Muscle layer of colon (tissue), 2 donors: ENCODE results near the gene AKAP13.

ENCODE experiments used
- H3K27ac ChIP-seq: one replicate; pipeline ENCODE4 v1.7.0; 2013; ENCODE audit warnings: low read depth, mild to moderate bottlenecking, low read length, moderate library complexity
- H3K27me3 ChIP-seq, 2 donors: one replicate each; pipeline ENCODE4 v1.7.0; 2013; ENCODE audit warnings: low read length in 2 of 2, mild to moderate bottlenecking in 2 of 2; ENCODE audit not compliant: insufficient read depth in 2 of 2, control insufficient read depth in 1 of 2
- H3K36me3 ChIP-seq: one replicate; pipeline ENCODE4 v1.7.0; 2013; ENCODE audit warnings: mild to moderate bottlenecking, low read length; ENCODE audit not compliant: insufficient read depth
- H3K4me1 ChIP-seq: one replicate; pipeline ENCODE4 v1.7.0; 2013; ENCODE audit warnings: mild to moderate bottlenecking, low read length; ENCODE audit not compliant: insufficient read depth
- H3K4me3 ChIP-seq, 2 donors: one replicate each; pipeline ENCODE4 v1.7.0; 2013; ENCODE audit warnings: low read length in 2 of 2, low read depth in 1 of 2, mild to moderate bottlenecking in 1 of 2, moderate library complexity in 1 of 2
- H3K9ac ChIP-seq: one replicate; pipeline ENCODE4 v1.7.0; 2013; ENCODE audit warnings: low read length
- H3K9me3 ChIP-seq: one replicate; pipeline ENCODE4 v1.7.0; 2013; ENCODE audit warnings: mild to moderate bottlenecking, low read length
- donor health status: abdominal sarcoma.
- donor health status: Adenocarcinoma of cecum.

The AKAP13 gene

DNA sequence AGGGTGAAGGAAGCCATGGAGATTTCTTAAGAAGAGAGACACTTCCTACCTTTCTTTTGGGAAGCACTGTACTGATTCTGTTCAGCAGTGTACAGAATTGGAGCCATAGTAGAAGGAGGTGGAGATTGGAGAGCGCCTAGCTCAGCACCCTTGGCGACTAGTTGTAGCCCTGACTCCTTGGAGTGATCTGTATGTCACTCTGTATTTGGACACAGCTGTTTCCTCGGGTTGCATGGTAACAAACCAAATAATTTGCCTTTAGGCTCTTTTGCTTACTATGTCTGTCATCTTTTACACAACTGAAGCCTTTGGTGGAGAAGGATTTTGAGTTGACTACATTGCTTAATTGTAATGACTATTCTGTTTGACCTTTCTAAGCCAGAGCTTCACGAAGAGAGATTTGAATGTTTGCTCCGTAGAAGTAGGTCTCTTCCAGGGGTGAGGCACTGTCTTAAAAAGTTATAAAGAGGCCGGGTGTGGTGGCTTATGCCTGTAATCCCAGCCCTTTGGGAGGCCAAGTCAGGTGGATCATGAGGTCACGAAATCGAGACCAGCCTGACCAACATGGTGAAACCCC, 77.1 kb downstream of the AKAP13 start:
- Histone ChIP-seq H3K4me1 (peaks cover 12% of the 10 kb centered on the region), H3K4me3 (no peak overlapping the region), H3K36me3 (no peaks in the 10 kb centered on the region), H3K9ac (no peak overlapping the region), H3K27me3 (no peaks in the 10 kb centered on the region), H3K9me3 (no peaks in the 10 kb centered on the region), H3K27ac (no peak overlapping the region)

DNA sequence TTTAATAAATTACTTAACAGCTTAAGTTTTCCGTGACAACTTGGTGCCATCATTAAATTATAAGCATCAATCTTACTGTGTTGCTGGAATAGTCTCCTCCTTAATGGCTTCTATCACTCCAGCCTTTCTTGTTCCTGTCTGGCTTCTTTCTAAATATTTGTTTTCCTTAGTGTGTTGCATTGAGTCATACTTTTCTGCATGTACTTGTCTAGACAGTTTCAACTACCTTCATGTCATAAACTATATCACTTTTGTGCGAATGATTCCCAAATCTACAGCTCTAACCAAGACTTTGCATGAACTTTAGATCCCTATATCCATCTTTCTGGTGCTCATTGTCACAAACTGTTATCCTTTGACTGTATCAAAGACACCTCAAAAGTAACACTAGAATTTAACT, 78.4 kb downstream of the AKAP13 start:
- no peak overlapping the region for H3K4me3 ChIP-seq
- H3K36me3 ChIP-seq, result no peaks in the 10 kb centered on the region
- no peaks in the 10 kb centered on the region for H3K27me3 ChIP-seq
- H3K9me3 ChIP-seq, result no peaks in the 10 kb centered on the region
- H3K27ac ChIP-seq, result no peak overlapping the region
- no peak overlapping the region for H3K9ac ChIP-seq
- H3K4me1 ChIP-seq, result peaks cover 12% of the 10 kb centered on the region

DNA sequence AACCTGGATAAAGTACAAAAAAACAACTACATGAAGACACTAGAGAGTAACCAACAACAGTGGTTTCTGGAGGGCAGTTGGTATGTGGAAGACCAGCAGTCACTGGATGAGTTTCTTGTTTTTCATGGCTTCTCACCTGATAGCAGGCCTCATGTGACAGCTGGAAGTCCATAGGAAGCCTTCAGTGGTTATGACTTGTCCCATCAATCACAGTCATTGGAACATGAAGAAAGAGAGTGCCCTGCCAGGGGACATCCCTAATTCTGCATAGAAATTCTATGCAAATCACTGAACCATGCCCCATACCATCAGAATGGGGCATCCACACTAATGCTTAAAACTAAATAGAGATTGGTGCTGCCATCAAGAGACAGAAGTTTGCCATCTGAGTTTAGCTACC, 81.6 kb downstream of the AKAP13 start:
- Histone ChIP-seq H3K4me1 (peaks cover 6% of the 10 kb centered on the region), H3K27ac (no peak overlapping the region), H3K36me3 (no peaks in the 10 kb centered on the region), H3K4me3 (no peak overlapping the region), H3K27me3 (no peaks in the 10 kb centered on the region), H3K9ac (no peak overlapping the region), H3K9me3 (no peaks in the 10 kb centered on the region)

DNA sequence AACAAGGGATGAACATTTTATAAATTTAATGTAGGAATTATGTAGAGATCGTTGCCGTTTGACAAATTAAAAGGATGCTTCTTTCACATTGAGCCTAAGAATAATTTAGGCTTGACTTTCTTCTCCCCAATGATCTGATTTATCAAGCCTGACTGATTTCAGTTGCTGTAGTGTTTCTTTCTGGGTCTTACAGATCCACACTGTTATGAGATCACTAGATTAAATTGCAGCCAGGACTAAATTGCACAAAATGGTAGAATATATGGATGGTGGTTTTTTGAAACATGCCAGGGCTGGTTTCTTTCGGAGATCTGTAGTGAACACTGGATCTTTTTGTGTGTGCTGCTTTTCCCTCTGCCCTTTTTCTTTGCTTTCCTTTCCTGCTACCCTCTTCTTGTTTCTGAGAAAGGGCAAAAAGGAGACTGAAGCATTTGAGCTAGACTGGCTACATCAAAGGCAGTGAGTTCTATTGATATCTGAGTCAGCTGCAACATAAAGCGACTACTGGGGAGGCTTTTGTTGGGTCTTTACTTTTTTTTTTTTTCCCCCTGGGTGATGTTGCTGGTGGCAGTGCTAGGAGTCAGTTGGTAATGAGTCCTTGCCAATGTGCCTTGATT, 83.0 kb downstream of the AKAP13 start:
- Histone ChIP-seq H3K9ac (no peak overlapping the region), H3K4me3 (no peak overlapping the region), H3K4me1 (no peaks in the 10 kb centered on the region), H3K27ac (no peak overlapping the region), H3K27me3 (no peaks in the 10 kb centered on the region), H3K36me3 (no peaks in the 10 kb centered on the region), H3K9me3 (no peaks in the 10 kb centered on the region)

DNA sequence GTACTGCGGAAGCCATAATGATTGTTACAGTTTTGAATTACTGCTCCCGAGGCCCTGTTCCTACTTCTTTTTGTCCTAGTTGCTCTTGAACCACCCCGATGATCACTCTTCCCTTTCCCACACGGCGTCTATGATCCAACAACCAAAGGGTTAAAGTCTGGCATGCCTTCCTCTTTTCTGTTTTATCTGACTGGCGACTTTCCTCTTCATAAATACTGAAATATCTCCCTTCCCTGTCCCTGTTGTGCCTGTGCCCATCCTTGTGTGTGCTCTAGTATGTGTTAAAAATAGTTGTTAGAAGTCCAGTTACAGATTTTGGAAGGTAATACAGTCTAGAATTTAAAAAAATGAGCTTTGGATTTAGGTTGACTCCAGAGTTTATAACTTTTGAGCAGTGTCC, 83.6 kb downstream of the AKAP13 start:
- Histone ChIP-seq H3K9ac (no peak overlapping the region), H3K36me3 (no peaks in the 10 kb centered on the region), H3K4me1 (no peaks in the 10 kb centered on the region), H3K9me3 (no peaks in the 10 kb centered on the region), H3K27ac (no peak overlapping the region), H3K27me3 (no peaks in the 10 kb centered on the region), H3K4me3 (no peak overlapping the region)

DNA sequence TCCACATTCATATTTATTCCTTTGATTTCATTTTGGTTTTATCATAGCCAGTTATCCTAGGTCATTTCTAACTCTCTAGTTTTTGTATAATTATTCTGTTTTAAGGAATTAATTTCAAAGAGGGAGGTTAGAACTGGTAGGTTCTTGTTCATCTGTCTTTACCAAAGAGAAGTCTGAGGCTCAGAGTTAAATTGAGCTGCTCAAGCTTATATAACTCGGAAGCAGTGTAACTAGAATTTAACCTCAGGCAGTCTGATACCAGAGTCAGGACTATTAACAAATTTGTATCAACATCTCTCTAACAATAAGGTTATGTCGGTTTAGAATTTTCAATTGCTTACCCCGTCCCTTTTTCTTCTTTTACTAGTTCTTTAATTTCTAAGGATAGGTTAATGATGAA, 84.1 kb downstream of the AKAP13 start:
- H3K9ac ChIP-seq, result no peak overlapping the region

DNA sequence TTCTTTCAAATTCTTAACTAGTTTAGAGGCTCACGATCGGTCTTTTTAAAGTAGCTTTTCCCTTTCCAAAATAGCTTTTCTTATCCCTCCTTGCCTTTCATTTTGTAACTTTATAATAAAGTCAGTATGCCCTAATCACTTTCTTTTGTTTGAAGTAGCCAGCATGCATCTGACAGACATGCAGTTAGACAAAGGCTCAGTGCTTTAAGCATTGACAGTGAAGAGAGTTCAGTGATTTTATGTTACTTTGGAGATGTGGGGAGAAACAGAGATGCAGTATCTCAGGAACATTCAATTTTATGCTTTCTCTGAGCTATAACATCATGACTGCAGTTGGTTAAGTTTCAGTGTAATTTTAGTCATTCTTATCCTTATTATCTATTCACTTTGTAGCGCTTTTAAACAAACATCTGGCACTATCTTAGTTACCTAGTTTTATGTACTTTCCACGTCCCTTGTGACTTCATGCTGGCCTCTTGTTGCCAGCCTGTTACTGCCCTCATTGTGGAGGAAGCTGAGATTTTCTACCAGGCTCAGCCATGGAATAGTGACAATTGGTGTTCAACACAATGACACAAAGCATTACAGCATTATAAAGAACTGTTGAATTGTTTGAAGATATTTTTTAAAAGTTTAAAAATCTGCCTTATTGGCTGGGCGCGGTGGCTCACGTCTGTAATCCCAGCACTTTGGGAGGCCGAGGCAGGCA, 90.3 kb downstream of the AKAP13 start:
- Histone ChIP-seq H3K4me3 (no peak overlapping the region), H3K36me3 (no peaks in the 10 kb centered on the region), H3K9ac (no peak overlapping the region), H3K9me3 (no peaks in the 10 kb centered on the region), H3K4me1 (peaks cover 13% of the 10 kb centered on the region), H3K27me3 (no peaks in the 10 kb centered on the region), H3K27ac (no peak overlapping the region)

More for the DNA sequence above, 84.1 kb downstream of the AKAP13 start:
- no peaks in the 10 kb centered on the region for H3K4me1 ChIP-seq
- no peaks in the 10 kb centered on the region for H3K9me3 ChIP-seq
- no peaks in the 10 kb centered on the region for H3K36me3 ChIP-seq
- H3K27me3 ChIP-seq, result no peaks in the 10 kb centered on the region
- no peak overlapping the region for H3K27ac ChIP-seq
- H3K4me3 ChIP-seq, result no peak overlapping the region

DNA sequence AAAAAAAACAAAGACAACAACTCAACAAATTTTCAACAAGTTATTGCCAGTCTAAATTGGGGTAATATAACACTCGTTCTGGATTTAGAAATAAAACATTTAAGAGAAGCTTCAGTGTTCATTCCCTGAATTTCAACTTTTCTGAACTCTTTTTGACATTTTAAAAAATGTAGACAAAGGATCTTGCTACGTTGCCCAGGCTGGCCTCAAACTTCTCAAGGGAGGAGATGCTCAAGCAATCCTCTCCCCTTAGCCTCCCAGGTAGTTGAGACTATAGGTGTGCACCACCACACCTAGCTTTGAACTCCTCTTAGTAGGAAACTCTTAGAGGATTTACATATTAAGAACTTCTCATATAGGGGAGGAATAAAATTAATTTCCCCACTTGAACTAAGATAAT, 91.9 kb downstream of the AKAP13 start:
- H3K4me3 ChIP-seq, result no peak overlapping the region
- H3K27me3 ChIP-seq, result no peaks in the 10 kb centered on the region
- peaks cover 13% of the 10 kb centered on the region for H3K4me1 ChIP-seq
- H3K27ac ChIP-seq, result no peak overlapping the region
- H3K36me3 ChIP-seq, result no peaks in the 10 kb centered on the region
- no peak overlapping the region for H3K9ac ChIP-seq
- no peaks in the 10 kb centered on the region for H3K9me3 ChIP-seq

DNA sequence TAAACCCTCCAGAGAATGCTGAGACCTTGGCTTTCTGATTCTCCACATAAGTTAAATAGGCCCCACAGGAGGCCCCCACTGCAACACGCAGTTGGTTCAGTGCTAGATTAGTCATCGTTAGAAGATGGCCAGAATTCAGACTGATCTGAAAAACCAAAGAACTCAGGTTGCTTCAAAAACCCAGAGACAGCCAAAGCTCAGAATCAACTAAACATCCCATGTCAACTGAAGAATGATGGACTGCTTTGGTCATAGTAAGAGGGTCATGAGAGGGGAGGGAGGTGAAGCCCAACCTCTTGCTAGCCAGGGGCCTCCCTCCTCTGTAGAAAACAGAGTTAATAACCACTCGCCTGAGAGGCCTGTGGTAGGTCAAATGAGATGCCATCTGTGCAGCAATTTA, 93.1 kb downstream of the AKAP13 start:
- Histone ChIP-seq H3K27ac (no peak overlapping the region), H3K27me3 (no peaks in the 10 kb centered on the region), H3K4me1 (peaks cover 13% of the 10 kb centered on the region), H3K9ac (no peak overlapping the region), H3K9me3 (no peaks in the 10 kb centered on the region), H3K36me3 (no peaks in the 10 kb centered on the region), H3K4me3 (no peak overlapping the region)

DNA sequence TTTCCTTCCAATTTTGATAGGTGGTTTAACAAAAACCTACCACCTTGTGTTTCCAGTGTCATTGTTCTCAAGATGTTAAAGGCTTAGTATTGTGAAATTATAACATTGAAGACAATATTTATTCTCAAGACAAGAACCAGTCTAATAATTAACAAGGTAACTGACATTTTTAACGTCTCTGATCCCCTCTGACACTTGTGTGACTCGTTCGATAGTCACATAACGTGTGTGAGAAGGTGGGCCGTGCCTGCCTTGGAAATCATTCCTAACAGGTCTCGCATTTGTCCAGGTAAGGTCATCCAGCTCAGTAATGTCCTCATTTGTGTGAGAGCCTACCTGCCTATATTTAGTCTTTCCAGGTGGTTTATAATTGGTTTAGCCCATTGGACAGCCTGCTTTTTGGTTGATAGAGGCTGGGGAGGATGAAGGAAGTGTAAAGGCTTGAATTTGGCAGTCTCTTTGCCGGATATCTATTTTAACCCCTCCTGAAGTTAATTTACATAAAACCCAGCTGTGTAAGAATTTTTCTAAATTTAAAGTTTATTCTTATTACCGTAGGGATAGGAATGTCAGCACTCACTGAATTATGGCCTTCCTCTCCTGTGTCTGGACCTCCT, 94.4 kb downstream of the AKAP13 start:
- Histone ChIP-seq H3K9ac (no peak overlapping the region), H3K27ac (no peak overlapping the region), H3K4me1 (peaks cover 24% of the 10 kb centered on the region), H3K9me3 (no peaks in the 10 kb centered on the region), H3K36me3 (no peaks in the 10 kb centered on the region), H3K4me3 (no peak overlapping the region), H3K27me3 (no peaks in the 10 kb centered on the region)

DNA sequence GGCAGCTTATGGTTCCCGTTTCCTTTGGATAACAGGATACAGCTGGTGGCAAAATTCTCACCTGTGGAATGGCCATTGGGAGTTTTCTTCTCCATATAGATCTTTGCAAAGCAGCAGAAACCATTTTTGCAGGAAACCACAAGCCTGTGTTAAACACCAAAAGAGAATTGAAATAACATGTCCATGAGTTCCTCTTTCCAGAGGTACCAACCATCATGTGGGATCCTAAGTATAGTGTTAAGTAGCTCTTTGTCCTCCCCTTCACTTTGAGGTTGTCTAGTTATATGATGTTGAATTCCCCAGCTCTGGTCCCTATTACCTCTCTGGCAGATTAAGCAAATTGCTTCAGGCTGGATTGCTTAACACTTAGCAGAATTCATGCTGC, 94.9 kb downstream of the AKAP13 start:
- Histone ChIP-seq H3K4me1 (peaks cover 24% of the 10 kb centered on the region), H3K27me3 (no peaks in the 10 kb centered on the region), H3K27ac (no peak overlapping the region), H3K36me3 (no peaks in the 10 kb centered on the region), H3K9ac (no peak overlapping the region), H3K9me3 (no peaks in the 10 kb centered on the region), H3K4me3 (no peak overlapping the region)
